ENCODE results near the gene NXPE1.

The NXPE1 gene

GRCh38 chr11:114478768-114479167, 80.9 kb downstream of the NXPE1 start:
- no peak overlapping the region for H3K4me3 ChIP-seq (ENCODE audit: low read depth, low read length)

GRCh38 chr11:114478001-114478410, 81.7 kb downstream of the NXPE1 start:
- no peak for TF ChIP-seq CTCF (IDR thresholded peaks at IDR 0.05; ENCODE audit: low read depth, low read length)
- H3K4me3 ChIP-seq (ENCODE audit: low read depth, low read length): no peak overlapping the region

More at GRCh38 chr11:114478768-114479167, 80.9 kb downstream of the NXPE1 start:
- no peak for TF ChIP-seq CTCF (IDR thresholded peaks at IDR 0.05; ENCODE audit: low read depth, low read length)

GRCh38 chr11:114472661-114473060, 87.0 kb downstream of the NXPE1 start:
- H3K4me3 ChIP-seq (ENCODE audit: low read depth, low read length): no peak overlapping the region
- TF ChIP-seq CTCF (IDR thresholded peaks at IDR 0.05; ENCODE audit: low read depth, low read length): no peak

Data from WI38 (cell line).